Measurements from ENCODE around the gene PIGO. TPM values are rescaled to one million over a fixed set of nuclear protein-coding genes. Genes with fewer than 3 reads are reported as not detected.

Gene PIGO
- total and polyA plus RNA-seq, 2 of the 8 experiments (the other 6 are each of a cell fraction or from before 2014, with no cell fraction given) = 20.5 to 31.3 TPM

DNA sequence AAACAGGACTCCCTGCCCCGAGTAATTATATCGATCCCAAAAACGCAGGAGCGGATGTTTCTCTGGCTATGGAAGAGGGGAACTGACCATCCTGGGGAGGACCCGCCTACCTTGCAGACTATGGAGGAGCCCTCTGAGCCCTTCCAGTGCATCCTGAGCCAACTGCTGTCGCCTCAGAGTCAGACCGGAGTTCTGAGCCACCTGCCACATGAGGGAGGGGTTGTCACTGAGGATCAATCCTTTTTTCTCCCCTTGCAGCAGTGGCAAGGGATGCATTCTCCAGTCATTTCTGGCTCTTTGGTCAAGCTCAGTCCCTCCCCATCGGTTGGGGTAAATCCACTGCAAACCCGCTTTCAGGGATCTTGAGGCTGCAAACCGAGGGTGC is 17.4 kb downstream of the PIGO start:
- H3K36me3 ChIP-seq (ENCODE audit: control insufficient read depth in 2 of 4, insufficient read depth in 4 of 4, low read length in 3 of 4) = peaks cover 19 to 34% (median 30%) of the 10 kb centered on the region in 4 experiments
- peaks cover 0 to 13% (median 4%) of the 10 kb centered on the region in 4 experiments; a peak in 4 of 7 replicates for H3K4me1 ChIP-seq (replicated peaks in 1 of 4; ENCODE audit: control insufficient read depth in 3 of 4, insufficient read depth in 4 of 4, low read length in 3 of 4)
- no peak overlapping the region for H3K14ac ChIP-seq (ENCODE audit: insufficient read length)
- FAIRE-seq (no peak), DNase-seq (ENCODE audit: low read depth in 1 of 2, low spot score in 2 of 2) (no peak)
- H3K9me3 ChIP-seq (ENCODE audit: insufficient read depth in 2 of 2, low read depth in 1 of 2, low read length in 1 of 2) = no peaks in the 10 kb centered on the region
- H2BK12ac ChIP-seq (ENCODE audit: low read depth, low read length) = no peak overlapping the region
- H4K20me1 ChIP-seq (replicated peaks in 1 of 2; ENCODE audit: control insufficient read depth in 1 of 2, insufficient read depth in 2 of 2, low read length in 2 of 2) = no peaks in the 10 kb centered on the region
- H3K9ac ChIP-seq (replicated peaks in 1 of 4; ENCODE audit: extremely low read depth in 1 of 4, low read depth in 3 of 4, low read length in 3 of 4) = peak overlapping the region; percentile 89 to 92 (median 90)
- H3K27me3 ChIP-seq (replicated peaks in 1 of 4; ENCODE audit: control insufficient read depth in 3 of 4, extremely low read depth in 1 of 4, insufficient read depth in 3 of 4, low read length in 3 of 4) = no peaks in the 10 kb centered on the region
- CTCF ChIA-PET (ENCODE audit: partially characterized antibody) = interaction anchor here (0.6 to 6.7 kb wide), 7 partner anchors 8 to 335 kb away, joined by 3 to 46 read pairs (median 5); partner anchors contain the start of gene PIGO
- H2AFZ ChIP-seq (ENCODE audit: low read length) = no peak overlapping the region
- H2BK5ac ChIP-seq (ENCODE audit: low read depth, low read length) = peak overlapping the region; percentile 97
- H3K56ac ChIP-seq (replicated peaks; ENCODE audit: insufficient read length, low read depth, low read length) = no peak overlapping the region
- H3K79me2 ChIP-seq (ENCODE audit: control insufficient read depth in 1 of 2, insufficient read depth in 2 of 2, low read length in 2 of 2) = peaks cover 8 to 25% of the 10 kb centered on the region in 2 experiments
- no peak overlapping the region for H2BK20ac ChIP-seq (ENCODE audit: low read length)
- H4K8ac ChIP-seq (ENCODE audit: extremely low read depth, insufficient read depth, low read length) = peak overlapping the region; percentile 99
- H3K4ac ChIP-seq (replicated peaks; ENCODE audit: insufficient read length, low read depth, low read length) = peak overlapping the region; percentile 6
- TF ChIP-seq SAP30 (IDR thresholded peaks at IDR 0.05; ENCODE audit: insufficient read depth, insufficient replicate concordance, low read length) (peak; percentile 64), GTF2F1 (IDR thresholded peaks at IDR 0.05; ENCODE audit: borderline replicate concordance, low read depth, low read length) (no peak), SIN3A (conservative IDR thresholded peaks at IDR 0.05 in 1 of 2, IDR thresholded peaks at IDR 0.05 in 1 of 2; ENCODE audit: low read depth in 1 of 2, low read length in 2 of 2) (0 out of 4 replicates have a peak, but pooled peaks of 1 of the 2 experiments have one; percentile 19)
- no peak overlapping the region for H4K5ac ChIP-seq (ENCODE audit: insufficient read length, low read depth, low read length)
- WGBS, 2 experiments (ENCODE audit: extremely low coverage in 1 of 2, insufficient coverage in 1 of 2, insufficient read length in 1 of 2, insufficient replicate concordance in 2 of 2, low coverage in 1 of 2, low lambda C conversion rate in 2 of 2, missing lambda C conversion rate in 1 of 2) = 11% methylated on average over 10 of the region's 10 CpGs; no CpG with 5 or more reads in 1 of the 2 experiments
- H3K23ac ChIP-seq (ENCODE audit: insufficient read length) = no peak overlapping the region
- H4K91ac ChIP-seq (replicated peaks; ENCODE audit: insufficient read length, low read length) = peak overlapping the region; percentile 54
- peaks cover 13% of the 10 kb centered on the region for H3K23me2 ChIP-seq (ENCODE audit: low read depth, low read length)
- H3K4me2 ChIP-seq (ENCODE audit: insufficient read depth in 1 of 2, low read depth in 2 of 2, low read length in 2 of 2) = peak overlapping the region; percentile 83 to 99
- peak overlapping the region; percentile 60; the same call in 1 of the 2 replicates for H3K18ac ChIP-seq (ENCODE audit: extremely low read depth, low read length)
- POLR2A ChIA-PET (ENCODE audit: partially characterized antibody) = interaction anchor here (1.0 to 17.6 kb wide), 16 partner anchors 9 to 612 kb away, joined by 3 to 440 read pairs (median 4); partner anchors contain the start of genes PIGO, STOML2 and VCP
- H3K27ac ChIP-seq (ENCODE audit: low read depth, low read length) = peak overlapping the region; percentile 93
- peak overlapping the region; percentile 72 to 92 (median 87) for H3K4me3 ChIP-seq (ENCODE audit: extremely low read depth in 1 of 4, insufficient read depth in 2 of 4, low read depth in 3 of 4, low read length in 4 of 4)
- 0 out of 2 replicates have a peak overlapping the region, but pooled peaks have one; percentile 48 for H2AK5ac ChIP-seq (ENCODE audit: low read depth, low read length)
- peaks cover 8% of the 10 kb centered on the region for H3K79me1 ChIP-seq (ENCODE audit: low read depth, low read length)
- H2BK15ac ChIP-seq (ENCODE audit: low read length) = no peak overlapping the region
- H2BK120ac ChIP-seq (replicated peaks; ENCODE audit: low read depth, low read length) = no peak overlapping the region
